Ascending aorta (tissue), 2 donors: ENCODE data around the gene PDGFA. TPM values are rescaled to one million over a fixed set of nuclear protein-coding genes. Genes with fewer than 3 reads are reported as not detected.

Source experiments
- DNase-seq, 2 donors: peaks; one replicate each; pipeline ENCODE4 v3.0.0-alpha.2; 2019; ENCODE audit warnings: low spot score in 2 of 2
- H3K27ac ChIP-seq, 2 donors: fragments of 200-600 bp; sonication (generic); one replicate each; pipeline ENCODE4 v1.5.1; 2016 to 2017; ENCODE audit warnings: mild to moderate bottlenecking in 1 of 2
- H3K27me3 ChIP-seq: fragments of 200-600 bp; sonication (generic); one replicate; pipeline ENCODE4 v1.5.1; 2017
- H3K36me3 ChIP-seq, 2 donors: fragments of 200-600 bp; sonication (generic); one replicate each; pipeline ENCODE4 v1.5.1; 2016
- H3K4me1 ChIP-seq, 2 donors: fragments of 200-600 bp; sonication (generic); one replicate each; pipeline ENCODE4 v1.5.1; 2016 to 2017; ENCODE audit warnings: mild to moderate bottlenecking in 1 of 2
- H3K4me3 ChIP-seq, 2 donors: fragments of 200-600 bp; sonication (generic); one replicate each; pipeline ENCODE4 v1.5.1; 2016 to 2017; ENCODE audit warnings: mild to moderate bottlenecking in 1 of 2
- H3K9me3 ChIP-seq, 2 donors: fragments of 200-600 bp; sonication (generic); one replicate each; pipeline ENCODE4 v1.5.1; 2016
- CTCF ChIP-seq, 3 experiments: fragments of 200-600 bp in 2 of 3; fragments of 450-650 bp in 1 of 3; sonication (generic) in 2 of 3; IDR thresholded peaks; one replicate each; pipeline ENCODE4 v1.5.1; 2016 to 2019; ENCODE audit warnings: antibody characterized with exemption in 3 of 3, mild to moderate bottlenecking in 1 of 3, moderate library complexity in 1 of 3
- intact Hi-C: fragments of 100-400 bp; cut with DNase I; formaldehyde crosslinking; loops from one replicate; pipeline ENCODE4 v1.15.1; 2023
- total RNA-seq: library from RNA; depleted of rRNA; stranded (reverse); fragments of >200 nt; gene quantifications from one replicate; pipeline ENCODE4 v1.1.0, GENCODE V29; 2016

PDGFA gene
- total RNA-seq, 1 donor from 2014 or later, result 349 TPM

DNA sequence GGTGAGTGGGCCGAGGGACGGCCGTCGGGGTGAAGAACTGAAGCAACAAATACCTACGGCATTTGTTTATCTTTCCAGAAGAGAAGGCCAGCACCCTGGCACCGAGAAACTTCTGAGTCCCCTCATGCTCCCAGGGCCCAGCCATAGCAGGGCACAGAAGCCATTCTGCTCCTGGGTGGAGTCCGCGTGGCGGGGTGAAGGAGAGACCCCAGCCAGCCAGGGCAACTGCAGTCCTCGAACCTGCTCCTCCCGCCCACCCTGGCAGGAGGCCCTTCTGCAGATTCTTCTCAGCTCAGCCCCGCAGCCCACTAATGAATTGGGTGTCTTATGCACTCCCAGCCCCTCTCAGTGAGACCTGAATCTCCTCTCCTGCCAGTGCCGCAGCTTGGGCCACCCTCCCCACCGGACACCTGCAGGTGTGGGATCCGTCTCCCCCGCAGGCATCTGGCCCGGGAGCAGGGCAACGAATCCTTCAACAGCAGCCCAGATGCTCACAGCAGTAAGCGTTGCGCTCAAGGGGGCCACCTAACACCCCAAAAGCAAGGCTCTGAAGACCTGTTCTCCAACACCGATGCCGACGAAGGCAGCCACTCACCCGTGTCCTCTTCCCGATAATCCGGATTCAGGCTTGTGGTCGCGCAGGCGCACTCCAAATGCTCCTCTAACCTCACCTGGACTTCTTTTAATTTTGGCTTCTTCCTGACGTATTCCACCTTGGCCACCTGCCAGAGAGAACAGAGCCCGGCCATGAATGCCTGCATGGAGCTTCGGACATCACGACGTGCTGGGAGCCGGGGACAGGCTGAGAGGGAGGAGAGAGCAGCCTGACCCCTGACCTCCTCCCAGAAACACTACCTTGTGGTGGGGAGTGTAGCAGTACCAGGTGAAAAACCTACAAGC lies 18.9 kb downstream of the PDGFA start:
- Histone ChIP-seq H3K9me3 (no peaks in the 10 kb centered on the region), H3K27me3 (no peaks in the 10 kb centered on the region), H3K4me1 (peaks cover 16 to 24% of the 10 kb centered on the region in 2 donors), H3K36me3 (peaks cover 66 to 95% of the 10 kb centered on the region in 2 donors), H3K4me3 (no peak overlapping the region), H3K27ac (peak overlapping the region in 1 of 2 donors; percentile 43)
- DNase-seq, result no peak
- intact Hi-C loops, result no loop called here
- no peak for TF ChIP-seq CTCF (IDR thresholded peaks at IDR 0.05)

DNA sequence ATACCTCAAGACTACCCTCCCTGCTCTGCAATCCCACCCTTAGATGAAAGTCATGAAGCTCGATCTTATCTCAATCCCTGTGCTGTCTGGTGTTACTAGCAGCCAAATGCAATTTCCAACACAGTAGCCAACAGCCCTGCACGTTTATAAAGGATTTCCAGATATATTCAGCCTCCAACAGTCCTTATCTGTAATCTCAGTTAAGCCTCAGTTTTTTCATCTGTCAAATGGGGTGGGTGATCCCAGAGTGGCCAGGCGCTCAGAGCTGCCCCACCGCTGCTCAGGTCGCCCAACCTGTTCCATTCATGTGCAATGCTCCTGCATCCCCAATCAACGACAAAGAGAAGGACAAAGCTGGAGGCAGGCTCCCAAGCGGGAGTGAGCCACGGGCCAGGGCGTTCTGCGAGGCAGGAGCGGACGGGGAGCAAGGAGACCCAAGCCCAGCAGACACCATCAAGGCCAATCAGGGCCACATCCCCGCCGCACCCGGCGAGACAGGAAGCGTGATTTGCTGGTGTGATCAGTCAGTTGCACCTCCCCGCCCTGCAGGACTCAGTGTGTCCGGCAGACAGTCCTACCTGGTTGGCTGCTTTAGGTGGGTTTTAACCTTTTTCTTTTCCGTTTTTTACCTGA lies 19.7 kb downstream of the PDGFA start:
- no peak for DNase-seq
- no peaks in the 10 kb centered on the region for H3K27me3 ChIP-seq
- intact Hi-C loops, result no loop called here
- no peaks in the 10 kb centered on the region for H3K9me3 ChIP-seq
- peaks cover 64 to 91% of the 10 kb centered on the region in 2 donors for H3K36me3 ChIP-seq
- peaks cover 13 to 16% of the 10 kb centered on the region in 2 donors for H3K4me1 ChIP-seq
- no peak for TF ChIP-seq CTCF (IDR thresholded peaks at IDR 0.05)
- H3K4me3 ChIP-seq, result no peak overlapping the region
- peak overlapping the region; percentile 46 to 58 for H3K27ac ChIP-seq

- H3K9me3 ChIP-seq, result no peaks in the 10 kb centered on the region
- H3K4me3 ChIP-seq, result no peak overlapping the region
- no peaks in the 10 kb centered on the region for H3K27me3 ChIP-seq
- peak overlapping the region; percentile 46 to 58 for H3K27ac ChIP-seq
- peaks cover 64 to 81% of the 10 kb centered on the region in 2 donors for H3K36me3 ChIP-seq
- DNase-seq, result no peak
- peaks cover 2 to 6% of the 10 kb centered on the region in 2 donors for H3K4me1 ChIP-seq
- TF ChIP-seq CTCF (IDR thresholded peaks at IDR 0.05), result no peak
- intact Hi-C loops, result no loop called here
These were observed 20.7 kb downstream of the PDGFA start for GRCh38 chr7:498678-499641.

- Histone ChIP-seq H3K4me3 (no peak overlapping the region), H3K36me3 (peaks cover 62 to 75% of the 10 kb centered on the region in 2 donors), H3K27me3 (no peaks in the 10 kb centered on the region), H3K9me3 (no peaks in the 10 kb centered on the region), H3K27ac (peak overlapping the region in 1 of 2 donors; percentile 46), H3K4me1 (peaks cover 0 to 1% of the 10 kb centered on the region in 2 donors)
- no peak for TF ChIP-seq CTCF (IDR thresholded peaks at IDR 0.05)
- intact Hi-C loops, result no loop called here
- DNase-seq, result no peak
These were observed 21.5 kb downstream of the PDGFA start for GRCh38 chr7:497946-498655.

DNA sequence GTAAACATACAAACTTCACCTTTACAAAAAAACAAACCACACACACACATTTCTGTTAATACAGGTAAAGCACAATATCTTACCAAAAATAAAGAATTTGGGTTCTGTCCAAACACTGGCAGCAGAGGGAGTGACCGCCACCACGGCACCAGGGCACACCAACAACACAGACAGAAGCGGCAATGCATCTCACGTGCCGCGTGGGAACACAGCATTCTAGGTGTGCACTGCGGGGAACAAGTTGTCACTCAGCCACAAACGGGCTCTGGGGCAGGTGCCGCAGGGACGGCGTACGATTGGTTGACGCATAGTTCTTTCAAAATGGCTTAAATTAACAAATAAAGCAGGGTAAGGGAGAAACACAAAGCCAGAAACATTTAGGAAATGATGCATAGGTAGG lies 22.3 kb downstream of the PDGFA start:
- no peaks in the 10 kb centered on the region for H3K4me1 ChIP-seq
- no peaks in the 10 kb centered on the region for H3K27me3 ChIP-seq
- peaks cover 60 to 68% of the 10 kb centered on the region in 2 donors for H3K36me3 ChIP-seq
- no peak for DNase-seq
- no peak overlapping the region for H3K27ac ChIP-seq
- no peak overlapping the region for H3K4me3 ChIP-seq
- intact Hi-C loops, result no loop called here
- TF ChIP-seq CTCF (IDR thresholded peaks at IDR 0.05), result no peak
- H3K9me3 ChIP-seq, result no peaks in the 10 kb centered on the region
